Ovary (tissue), 9 donors: ENCODE results near the gene SEC24C. TPM values are rescaled to one million over a fixed set of nuclear protein-coding genes. Genes with fewer than 3 reads are reported as not detected.

Experiments used
- DNase-seq, 5 donors: peaks; one replicate each; pipeline ENCODE4 v3.0.0-alpha.2; 2019 to 2020
- H3K27ac ChIP-seq, 2 donors: fragments of 200-600 bp; one replicate each; pipeline versions ENCODE4 v1.5.1 to v1.8.0; 2019 to 2022
- H3K27me3 ChIP-seq: fragments of 200-600 bp; one replicate; pipeline ENCODE4 v1.8.0; 2022
- H3K36me3 ChIP-seq: fragments of 200-600 bp; sonication (generic); one replicate; pipeline ENCODE4 v1.5.1; 2019
- H3K4me1 ChIP-seq: one replicate; pipeline ENCODE4 v1.8.1; 2013; ENCODE audit warnings: mild to moderate bottlenecking, moderate library complexity; ENCODE audit not compliant: insufficient read depth
- H3K4me3 ChIP-seq: fragments of 200-600 bp; sonication (generic); one replicate; pipeline ENCODE4 v1.5.1; 2017
- H3K9me3 ChIP-seq, 2 donors: fragments of 200-600 bp in 1 of 2; sonication (generic) in 1 of 2; one replicate each; pipeline versions ENCODE4 v1.5.1 to v1.8.1; 2013 to 2019; ENCODE audit warnings: mild to moderate bottlenecking in 1 of 2, moderate library complexity in 1 of 2
- EP300 ChIP-seq: sonication (generic); formaldehyde crosslinking; IDR thresholded peaks from one replicate; pipeline ENCODE4 v1.6.1; 2017; ENCODE audit warnings: antibody characterized with exemption
- POLR2A ChIP-seq: fragments of 450-650 bp; IDR thresholded peaks from one replicate; pipeline ENCODE4 v1.6.1; 2017; ENCODE audit warnings: antibody characterized with exemption, mild to moderate bottlenecking, moderate library complexity
- WGBS, 3 donors: extraction: QIAGEN DNeasy Blood & Tissue Kit in 1 of 3; methylation state at CpG; one replicate each; pipeline versions ENCODE4 v1.1.5 to v1.1.7; 2013 to 2017; 5-methylcytosine and 5-hydroxymethylcytosine counted together
- intact Hi-C, 4 donors: fragments of 100-400 bp; cut with DNase I; formaldehyde crosslinking; loops; one replicate each; pipeline versions ENCODE4 v1.11.0 to v1.15.1; 2022 to 2023
- polyA plus RNA-seq, 2 donors: library from polyadenylated mRNA; stranded (reverse); fragments of 200-250 nt in 1 of 2; fragments of 350-450 nt in 1 of 2; fragmentation: Illumina TruSeq in 1 of 2; extraction: RNeasy Lipid Tissue Mini Kit (QIAGEN cat#74804) in 1 of 2; gene quantifications; one replicate each; pipeline ENCODE4 v1.2.3, GENCODE V29; 2013 to 2014
- total RNA-seq, 7 donors: library from RNA; depleted of rRNA in 2 of 7; stranded (reverse); fragments of >200 nt in 2 of 7; fragmentation: NEBNext Ultra II Directional in 3 of 7; extraction: Animal tissue kit (Norgen Biotek cat#: 25700) in 3 of 7; gene quantifications; one replicate each; pipeline versions ENCODE4 v1.1.0 to v1.2.4, GENCODE V29; 2016 to 2023
- TF ChIP-seq, protein P1 (sequence below), 3 donors: fragments of 450-650 bp in 2 of 3; fragments of 200-600 bp in 1 of 3; IDR thresholded peaks; one replicate each; pipeline versions ENCODE4 v1.5.1 to v1.8.0; 2016 to 2022; ENCODE audit warnings: antibody characterized with exemption in 3 of 3, mild to moderate bottlenecking in 1 of 3
- donor health status: DM: no; HTN: no; CAD: no; lungs with moderate emphysema.
- donor health status: DM: no; HTN: no; CAD: no.
- donor health status: Bipolar disorder and iron deficiency.
- donor health status: DM: yes; HTN: yes; CAD: no.
- donor health status: DM: no; HTN: no; CAD: no.
- donor health status: DM: yes; HTN: yes; CAD: no.

SEC24C gene
- total and polyA plus RNA-seq, 9 donors = 30.3 to 70.4 (median 58.8) TPM

DNA sequence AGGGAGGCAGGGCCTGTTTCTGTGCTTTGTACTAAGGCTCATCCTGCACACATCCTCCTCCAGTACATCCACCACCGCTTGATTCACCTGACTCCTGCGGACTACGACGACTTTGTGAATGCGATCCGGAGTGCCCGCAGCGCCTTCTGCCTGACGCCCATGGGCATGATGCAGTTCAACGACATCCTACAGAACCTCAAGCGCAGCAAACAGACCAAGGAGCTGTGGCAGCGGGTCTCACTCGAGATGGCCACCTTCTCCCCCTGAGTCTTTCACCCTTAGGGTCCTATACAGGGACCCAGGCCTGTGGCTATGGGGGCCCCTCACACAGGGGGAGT, 57.0 kb downstream of the SEC24C start:
- Histone ChIP-seq H3K4me1 (no peaks in the 10 kb centered on the region), H3K4me3 (no peak overlapping the region), H3K36me3 (no peaks in the 10 kb centered on the region), H3K27ac (no peak overlapping the region), H3K27me3 (no peaks in the 10 kb centered on the region), H3K9me3 (no peaks in the 10 kb centered on the region)
- no peak for DNase-seq
- intact Hi-C loops = no loop called here
- TF ChIP-seq POLR2A (no peak), EP300 (no peak)
- TF ChIP-seq, protein P1, sequence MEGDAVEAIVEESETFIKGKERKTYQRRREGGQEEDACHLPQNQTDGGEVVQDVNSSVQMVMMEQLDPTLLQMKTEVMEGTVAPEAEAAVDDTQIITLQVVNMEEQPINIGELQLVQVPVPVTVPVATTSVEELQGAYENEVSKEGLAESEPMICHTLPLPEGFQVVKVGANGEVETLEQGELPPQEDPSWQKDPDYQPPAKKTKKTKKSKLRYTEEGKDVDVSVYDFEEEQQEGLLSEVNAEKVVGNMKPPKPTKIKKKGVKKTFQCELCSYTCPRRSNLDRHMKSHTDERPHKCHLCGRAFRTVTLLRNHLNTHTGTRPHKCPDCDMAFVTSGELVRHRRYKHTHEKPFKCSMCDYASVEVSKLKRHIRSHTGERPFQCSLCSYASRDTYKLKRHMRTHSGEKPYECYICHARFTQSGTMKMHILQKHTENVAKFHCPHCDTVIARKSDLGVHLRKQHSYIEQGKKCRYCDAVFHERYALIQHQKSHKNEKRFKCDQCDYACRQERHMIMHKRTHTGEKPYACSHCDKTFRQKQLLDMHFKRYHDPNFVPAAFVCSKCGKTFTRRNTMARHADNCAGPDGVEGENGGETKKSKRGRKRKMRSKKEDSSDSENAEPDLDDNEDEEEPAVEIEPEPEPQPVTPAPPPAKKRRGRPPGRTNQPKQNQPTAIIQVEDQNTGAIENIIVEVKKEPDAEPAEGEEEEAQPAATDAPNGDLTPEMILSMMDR (IDR thresholded peaks at IDR 0.05) = no peak
- WGBS, 3 donors = 86 to 89% (median 89%) methylated on average over 13 of the region's 13 CpGs

- no peaks in the 10 kb centered on the region for H3K4me1 ChIP-seq
- H3K27me3 ChIP-seq = no peaks in the 10 kb centered on the region
- WGBS, 3 donors = 66 to 76% (median 72%) methylated on average over 11 of the region's 11 CpGs
- intact Hi-C loops = no loop called here
- no peaks in the 10 kb centered on the region for H3K9me3 ChIP-seq
- TF ChIP-seq POLR2A = no peak
- no peak for TF ChIP-seq EP300
- TF ChIP-seq, protein P1 (IDR thresholded peaks at IDR 0.05) = no peak
- no peak for DNase-seq
- H3K27ac ChIP-seq = no peak overlapping the region
- no peak overlapping the region for H3K4me3 ChIP-seq
- no peaks in the 10 kb centered on the region for H3K36me3 ChIP-seq
Observed at GRCh38 chr10:73802276-73802991, 58.3 kb downstream of the SEC24C start.

DNA sequence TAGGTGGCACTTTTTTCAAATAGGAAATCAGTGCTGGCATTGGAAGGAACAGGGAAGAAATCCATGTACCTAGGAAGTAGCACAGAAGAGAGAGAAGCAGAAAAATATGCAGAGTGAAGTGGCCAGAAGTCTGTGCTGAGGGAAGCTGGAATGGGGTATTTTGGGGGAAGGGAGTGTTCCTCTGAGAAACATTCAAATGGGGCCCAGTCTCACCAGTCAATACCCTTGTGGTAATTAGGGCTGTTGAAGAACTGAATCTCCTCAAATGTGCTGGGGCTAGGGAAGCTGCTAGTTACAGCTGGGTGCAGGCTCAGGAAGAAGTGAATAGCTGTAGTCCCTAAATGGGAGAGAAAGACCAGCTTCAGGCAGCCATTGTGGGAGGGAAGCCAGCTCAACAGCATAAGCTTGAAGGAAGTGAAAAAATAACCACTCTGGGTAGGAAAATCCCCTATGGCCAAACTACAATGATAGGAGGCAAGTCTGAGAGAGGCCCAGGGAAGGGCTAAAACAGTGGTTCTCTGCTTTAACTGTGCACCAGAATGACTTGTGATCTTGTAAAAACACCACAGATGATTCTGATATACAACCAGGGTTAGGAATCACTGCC, 59.6 kb downstream of the SEC24C start:
- TF ChIP-seq POLR2A (no peak), EP300 (no peak)
- TF ChIP-seq, protein P1 (IDR thresholded peaks at IDR 0.05) = no peak
- H3K9me3 ChIP-seq = no peaks in the 10 kb centered on the region

GRCh38 chr10:73806176-73806950, 62.2 kb downstream of the SEC24C start:
- WGBS, 3 donors = 87 to 89% (median 89%) methylated on average over 14 of the region's 14 CpGs
- no peaks in the 10 kb centered on the region for H3K36me3 ChIP-seq
- intact Hi-C loops = no loop called here

More for the DNA sequence above, 59.6 kb downstream of the SEC24C start:
- H3K27me3 ChIP-seq = no peaks in the 10 kb centered on the region
- intact Hi-C loops = no loop called here
- no peaks in the 10 kb centered on the region for H3K36me3 ChIP-seq
- H3K27ac ChIP-seq = no peak overlapping the region
- DNase-seq = no peak
- H3K4me1 ChIP-seq = no peaks in the 10 kb centered on the region
- H3K4me3 ChIP-seq = no peak overlapping the region

More at GRCh38 chr10:73806176-73806950, 62.2 kb downstream of the SEC24C start:
- Histone ChIP-seq H3K4me3 (no peak overlapping the region), H3K27me3 (no peaks in the 10 kb centered on the region), H3K4me1 (no peaks in the 10 kb centered on the region), H3K27ac (no peak overlapping the region), H3K9me3 (no peaks in the 10 kb centered on the region)
- no peak for DNase-seq
- TF ChIP-seq POLR2A = no peak
- TF ChIP-seq EP300 = no peak
